ENCODE measurements around the gene BRMS1.

The BRMS1 gene

DNA sequence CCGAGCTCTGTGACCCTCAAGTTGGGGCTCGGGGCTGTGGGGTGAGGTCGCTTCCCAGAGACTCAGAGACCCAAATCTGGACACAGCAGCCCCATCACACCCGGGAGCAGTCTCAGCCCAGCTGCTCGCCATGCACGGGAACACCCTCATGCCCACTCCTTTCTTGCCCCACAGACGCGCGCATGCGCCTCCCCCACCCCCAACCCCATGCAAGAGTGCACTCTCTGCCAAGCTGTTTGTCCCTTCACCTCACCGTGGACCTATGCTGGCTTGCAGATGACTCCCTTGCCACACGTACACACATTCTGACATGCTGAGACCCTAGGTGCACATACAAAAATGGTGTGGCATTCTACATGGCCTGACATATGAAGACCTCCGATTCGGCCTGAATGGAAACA is 27.6 kb downstream of the BRMS1 start:
- TF ChIP-seq, protein P1, sequence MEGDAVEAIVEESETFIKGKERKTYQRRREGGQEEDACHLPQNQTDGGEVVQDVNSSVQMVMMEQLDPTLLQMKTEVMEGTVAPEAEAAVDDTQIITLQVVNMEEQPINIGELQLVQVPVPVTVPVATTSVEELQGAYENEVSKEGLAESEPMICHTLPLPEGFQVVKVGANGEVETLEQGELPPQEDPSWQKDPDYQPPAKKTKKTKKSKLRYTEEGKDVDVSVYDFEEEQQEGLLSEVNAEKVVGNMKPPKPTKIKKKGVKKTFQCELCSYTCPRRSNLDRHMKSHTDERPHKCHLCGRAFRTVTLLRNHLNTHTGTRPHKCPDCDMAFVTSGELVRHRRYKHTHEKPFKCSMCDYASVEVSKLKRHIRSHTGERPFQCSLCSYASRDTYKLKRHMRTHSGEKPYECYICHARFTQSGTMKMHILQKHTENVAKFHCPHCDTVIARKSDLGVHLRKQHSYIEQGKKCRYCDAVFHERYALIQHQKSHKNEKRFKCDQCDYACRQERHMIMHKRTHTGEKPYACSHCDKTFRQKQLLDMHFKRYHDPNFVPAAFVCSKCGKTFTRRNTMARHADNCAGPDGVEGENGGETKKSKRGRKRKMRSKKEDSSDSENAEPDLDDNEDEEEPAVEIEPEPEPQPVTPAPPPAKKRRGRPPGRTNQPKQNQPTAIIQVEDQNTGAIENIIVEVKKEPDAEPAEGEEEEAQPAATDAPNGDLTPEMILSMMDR (conservative IDR thresholded peaks at IDR 0.05; ENCODE audit: control insufficient read depth, insufficient read depth, low read depth, low read length): no peak
- peak; percentile 61 for DNase-seq (ENCODE audit: low read depth)
- H3K4me3 ChIP-seq (ENCODE audit: control insufficient read depth, low read depth, low read length): no peak overlapping the region

DNA sequence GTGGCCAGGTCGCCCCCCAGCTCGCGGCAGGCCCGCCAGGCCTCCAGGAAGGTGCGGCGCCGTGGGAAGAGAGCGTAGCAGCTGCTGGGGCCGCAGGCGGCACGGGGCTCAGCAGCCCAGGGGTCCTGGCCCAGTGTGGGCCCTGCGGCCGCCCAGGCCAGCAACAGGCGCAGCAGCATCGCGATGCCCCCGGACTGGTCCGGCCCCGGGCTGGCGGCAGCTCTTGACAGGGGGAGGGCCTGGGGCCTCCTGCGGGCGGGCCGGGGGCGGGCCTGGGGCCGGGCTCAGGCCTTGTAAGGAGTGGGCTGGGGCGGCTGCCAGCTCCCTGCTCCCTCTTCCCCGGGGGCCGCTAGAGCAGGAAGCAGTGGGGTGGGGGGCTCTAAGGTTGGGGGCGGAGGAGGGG is 28.1 kb downstream of the BRMS1 start, which contains the start of gene CD248:
TSS of gene CD248 (minus strand) at position 196 of the 403 bp plus-strand sequence. CDS start at position 179, 17 bp downstream.
- peak; percentile 74 for DNase-seq (ENCODE audit: low read depth)

DNA sequence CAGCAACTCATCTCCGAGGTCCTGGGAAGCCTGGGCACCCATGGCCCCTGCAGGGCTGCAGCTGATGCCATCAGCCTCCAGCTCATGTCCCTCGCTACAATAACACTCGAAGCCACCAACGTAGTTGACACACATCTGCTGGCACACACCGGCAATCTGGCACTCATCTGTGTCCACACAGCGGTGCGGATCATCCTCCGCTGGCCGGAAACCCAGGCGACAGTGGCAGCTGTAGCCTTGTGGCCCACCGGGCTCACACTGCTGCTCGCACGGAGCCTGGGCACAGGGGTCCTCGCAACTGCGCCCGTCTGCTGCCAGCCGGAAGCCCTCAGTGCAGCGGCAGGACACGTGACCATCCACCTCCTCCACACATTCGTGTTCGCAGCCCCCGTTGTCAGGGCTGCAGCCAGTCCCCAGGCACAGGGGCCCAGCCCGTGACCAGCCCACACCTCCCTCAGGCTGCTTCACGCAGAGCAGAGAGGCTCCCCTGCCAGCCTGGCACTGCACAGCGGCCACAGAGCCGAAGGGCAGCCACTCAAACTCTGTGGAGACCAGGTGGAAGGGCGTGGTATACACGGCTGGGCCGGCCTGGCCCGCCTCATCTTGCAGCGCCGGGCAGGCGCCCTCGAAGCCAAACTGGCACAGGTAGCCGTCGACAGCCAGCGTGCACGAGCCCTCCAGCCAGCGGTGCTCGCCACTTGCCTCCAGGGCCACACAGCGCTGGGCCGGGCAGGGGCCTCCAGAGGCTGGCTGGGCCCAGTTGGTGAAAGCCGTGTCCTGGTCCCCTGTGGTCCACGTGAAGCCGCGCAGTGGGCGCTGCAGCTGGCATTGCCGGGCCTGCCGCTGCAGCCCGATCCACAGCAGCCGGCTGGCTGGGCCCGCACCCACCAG is 28.7 kb downstream of the BRMS1 start:
- H3K4me3 ChIP-seq (ENCODE audit: control insufficient read depth, low read depth, low read length): peak overlapping the region; percentile 63
- TF ChIP-seq, protein P1 (conservative IDR thresholded peaks at IDR 0.05; ENCODE audit: control insufficient read depth, insufficient read depth, low read depth, low read length): no peak
- no peak for DNase-seq (ENCODE audit: low read depth)

More for the DNA sequence above, 28.1 kb downstream of the BRMS1 start, which contains the start of gene CD248:
- H3K4me3 ChIP-seq (ENCODE audit: control insufficient read depth, low read depth, low read length): peak within 1 kb of the TSS; percentile 63
- TF ChIP-seq, protein P1 (conservative IDR thresholded peaks at IDR 0.05; ENCODE audit: control insufficient read depth, insufficient read depth, low read depth, low read length): no peak

DNA sequence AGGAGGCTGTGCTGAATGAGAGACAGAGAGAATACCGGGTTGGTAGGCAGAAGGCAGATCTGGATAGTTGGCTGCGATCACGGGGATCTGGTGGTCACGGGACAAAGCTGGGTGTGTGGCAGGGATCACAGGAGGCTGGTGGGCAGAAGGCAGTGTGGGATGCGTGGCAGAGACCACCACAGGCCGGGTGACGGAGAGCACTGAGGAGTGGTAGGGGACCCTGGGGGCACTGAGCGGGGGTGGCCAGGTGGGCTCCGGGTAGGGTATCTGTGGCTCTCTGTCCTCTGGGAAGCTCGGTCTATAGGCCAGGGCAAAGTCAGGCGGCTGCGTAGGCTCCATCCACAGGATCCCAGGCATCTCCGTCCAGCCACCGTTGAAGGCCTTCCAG is 29.4 kb downstream of the BRMS1 start:
- TF ChIP-seq, protein P1 (conservative IDR thresholded peaks at IDR 0.05; ENCODE audit: control insufficient read depth, insufficient read depth, low read depth, low read length): no peak
- DNase-seq (ENCODE audit: low read depth): no peak
- H3K4me3 ChIP-seq (ENCODE audit: control insufficient read depth, low read depth, low read length): peak overlapping the region; percentile 63

DNA sequence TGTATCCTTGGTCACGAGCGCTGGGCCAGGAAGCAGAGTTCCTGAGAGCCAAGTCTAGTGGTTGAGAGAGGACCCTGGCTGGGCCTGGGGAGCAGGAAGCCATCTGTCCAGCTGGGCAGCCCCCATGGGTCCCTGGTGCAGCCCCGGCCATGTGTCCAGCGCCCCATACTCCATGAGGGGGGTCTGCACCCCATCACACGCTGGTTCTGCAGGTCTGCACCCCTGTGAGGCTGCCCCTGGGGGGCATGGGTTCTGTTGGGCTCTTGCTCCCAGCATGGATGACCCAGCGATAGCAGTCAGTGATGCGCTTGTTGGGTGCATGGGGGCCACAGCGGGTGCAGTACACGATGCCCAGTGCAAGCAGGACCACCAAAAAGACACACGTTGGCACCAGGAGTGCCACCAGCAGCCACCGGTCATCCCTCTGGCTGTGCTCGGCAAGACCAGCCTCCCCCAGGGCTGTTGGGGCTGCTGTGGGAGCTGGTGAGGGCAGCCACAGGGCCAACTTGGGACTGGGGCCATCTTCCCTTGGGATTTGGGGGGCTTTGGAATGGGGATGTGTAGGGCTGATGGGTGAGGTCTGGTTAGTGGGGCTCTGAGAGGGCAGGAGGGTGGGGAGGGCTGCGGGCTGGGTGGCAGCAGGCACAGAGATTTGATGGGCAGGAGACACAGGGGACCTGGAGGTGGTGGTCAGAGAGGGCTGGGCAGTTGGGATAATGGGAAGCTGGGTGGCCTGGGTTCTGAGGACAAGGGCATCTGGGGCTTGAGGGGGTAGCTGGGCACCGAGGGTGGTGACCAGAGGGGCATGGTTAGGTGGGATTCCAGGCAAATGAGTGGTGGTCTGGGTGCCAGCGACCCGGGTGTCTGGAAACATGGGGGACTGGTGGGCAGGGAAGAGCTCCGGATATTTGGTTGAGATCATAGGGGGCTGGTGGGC is 30.1 kb downstream of the BRMS1 start:
- TF ChIP-seq, protein P1 (conservative IDR thresholded peaks at IDR 0.05; ENCODE audit: control insufficient read depth, insufficient read depth, low read depth, low read length): no peak
- H3K4me3 ChIP-seq (ENCODE audit: control insufficient read depth, low read depth, low read length): peak overlapping the region; percentile 63

DNA sequence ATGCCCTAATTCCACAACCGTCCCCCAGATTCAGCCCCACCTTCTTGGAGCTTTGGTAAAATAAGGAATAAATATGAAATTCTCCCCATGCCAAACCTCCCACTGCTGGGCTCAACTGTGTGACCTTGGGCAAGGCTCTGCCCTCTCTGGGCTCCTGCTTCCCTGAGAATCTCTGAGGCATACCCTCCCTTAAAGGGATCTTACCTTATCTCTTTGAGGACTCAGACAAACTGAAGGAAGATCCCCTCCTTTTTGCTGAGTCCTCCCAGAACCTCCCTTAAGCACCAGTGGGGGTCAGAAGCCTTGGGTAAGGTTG is 30.8 kb downstream of the BRMS1 start:
- no peak for DNase-seq (ENCODE audit: low read depth)
- TF ChIP-seq, protein P1 (conservative IDR thresholded peaks at IDR 0.05; ENCODE audit: control insufficient read depth, insufficient read depth, low read depth, low read length): no peak
- peak overlapping the region; percentile 63 for H3K4me3 ChIP-seq (ENCODE audit: control insufficient read depth, low read depth, low read length)

More for the DNA sequence above, 30.1 kb downstream of the BRMS1 start:
- DNase-seq (ENCODE audit: low read depth): no peak
